HL-60/S4 (cell line): Measurements from ENCODE around the gene AKAP6.

Experiments
- in situ Hi-C: fragments of 300-500 bp; cut with MboI; formaldehyde crosslinking; loops from 2 replicates; pipeline ENCODE4 v1.14.3; 2022; ENCODE audit warnings: low sequenced_read_pairs

The AKAP6 gene

GRCh38 chr14:32514236-32514635 lies 185.1 kb downstream of the AKAP6 start:
- in situ Hi-C loops: no loop called here

- in situ Hi-C loops: no loop called here
Measured at GRCh38 chr14:32514681-32515080, 185.6 kb downstream of the AKAP6 start.

- in situ Hi-C loops: no loop called here
Measured at GRCh38 chr14:32524609-32525375, 195.7 kb downstream of the AKAP6 start.

GRCh38 chr14:32525591-32525990 lies 196.5 kb downstream of the AKAP6 start:
- in situ Hi-C loops: no loop called here

- in situ Hi-C loops: no loop called here
Measured at GRCh38 chr14:32530800-32531199, 201.7 kb downstream of the AKAP6 start.

GRCh38 chr14:32531942-32532515 lies 202.9 kb downstream of the AKAP6 start:
- in situ Hi-C loops: no loop called here

GRCh38 chr14:32534145-32534544 lies 205.0 kb downstream of the AKAP6 start:
- in situ Hi-C loops: no loop called here

GRCh38 chr14:32536175-32536574 lies 207.1 kb downstream of the AKAP6 start:
- in situ Hi-C loops: no loop called here

- in situ Hi-C loops: no loop called here
Measured at GRCh38 chr14:32537166-32537565, 208.1 kb downstream of the AKAP6 start.

- in situ Hi-C loops: no loop called here
Measured at GRCh38 chr14:32542507-32542906, 213.4 kb downstream of the AKAP6 start.

GRCh38 chr14:32545095-32545494 lies 216.0 kb downstream of the AKAP6 start:
- in situ Hi-C loops: no loop called here

- in situ Hi-C loops: no loop called here
Measured at GRCh38 chr14:32545506-32546210, 216.6 kb downstream of the AKAP6 start.

- in situ Hi-C loops: no loop called here
Measured at GRCh38 chr14:32546246-32546645, 217.1 kb downstream of the AKAP6 start.

- in situ Hi-C loops: no loop called here
Measured at GRCh38 chr14:32552766-32553165, 223.7 kb downstream of the AKAP6 start.

GRCh38 chr14:32559048-32559447 lies 229.9 kb downstream of the AKAP6 start:
- in situ Hi-C loops: no loop called here

- in situ Hi-C loops: no loop called here
Measured at GRCh38 chr14:32559590-32559989, 230.5 kb downstream of the AKAP6 start.

- in situ Hi-C loops: no loop called here
Measured at GRCh38 chr14:32560209-32560857, 231.2 kb downstream of the AKAP6 start.

- in situ Hi-C loops: no loop called here
Measured at GRCh38 chr14:32561520-32561919, 232.4 kb downstream of the AKAP6 start.

- in situ Hi-C loops: no loop called here
Measured at GRCh38 chr14:32564596-32564995, 235.5 kb downstream of the AKAP6 start.

- in situ Hi-C loops: no loop called here
Measured at GRCh38 chr14:32565256-32565655, 236.2 kb downstream of the AKAP6 start.

- in situ Hi-C loops: no loop called here
Measured at GRCh38 chr14:32567543-32568384, 238.7 kb downstream of the AKAP6 start.
